Fibroblast of skin of back (primary cell): ENCODE results near the gene OBSCN.
"Not testable (repeated sequence)": the region's sequence is repeated elsewhere in the genome, so short reads cannot be mapped to it uniquely, and the experiment has no call there.

Source experiments
- DNase-seq: peaks from one replicate; pipeline ENCODE4 v3.0.0-alpha.2; 2013

The OBSCN gene

GRCh38 chr1:228228601-228229074 lies 20.8 kb downstream of the OBSCN start:
- peak; percentile 88 for DNase-seq

- DNase-seq, result no peak
These were observed 23.3 kb downstream of the OBSCN start for GRCh38 chr1:228231189-228231588.

GRCh38 chr1:228233136-228233535 lies 25.3 kb downstream of the OBSCN start:
- DNase-seq, result no peak

GRCh38 chr1:228234921-228235320 lies 27.1 kb downstream of the OBSCN start:
- no peak for DNase-seq

- DNase-seq, result peak; percentile 33
These were observed 28.9 kb downstream of the OBSCN start for GRCh38 chr1:228236744-228237143.

GRCh38 chr1:228238007-228238406 lies 30.2 kb downstream of the OBSCN start:
- no peak for DNase-seq

- DNase-seq, result no peak
These were observed 30.6 kb downstream of the OBSCN start for GRCh38 chr1:228238461-228238860.

- DNase-seq, result no peak
These were observed 32.8 kb downstream of the OBSCN start for GRCh38 chr1:228240411-228241240.

- DNase-seq, result no peak
These were observed 33.4 kb downstream of the OBSCN start for GRCh38 chr1:228241259-228241658.

- no peak for DNase-seq
These were observed 34.6 kb downstream of the OBSCN start for GRCh38 chr1:228242409-228242808.

- DNase-seq, result no peak
These were observed 35.2 kb downstream of the OBSCN start for GRCh38 chr1:228243093-228243492.

GRCh38 chr1:228243989-228244388 lies 36.1 kb downstream of the OBSCN start:
- not testable (repeated sequence) for DNase-seq

GRCh38 chr1:228245111-228245510 lies 37.3 kb downstream of the OBSCN start:
- no peak for DNase-seq

- DNase-seq, result no peak
These were observed 38.5 kb downstream of the OBSCN start for GRCh38 chr1:228246216-228246900.

GRCh38 chr1:228249513-228250305 lies 41.9 kb downstream of the OBSCN start:
- no peak for DNase-seq

- not testable (repeated sequence) for DNase-seq
These were observed 44.6 kb downstream of the OBSCN start for GRCh38 chr1:228252476-228252875.

- no peak for DNase-seq
These were observed 49.0 kb downstream of the OBSCN start for GRCh38 chr1:228256626-228257375.

- no peak for DNase-seq
These were observed 50.6 kb downstream of the OBSCN start for GRCh38 chr1:228258486-228258885.

- DNase-seq, result no peak
These were observed 51.6 kb downstream of the OBSCN start for GRCh38 chr1:228259368-228259894.

GRCh38 chr1:228259951-228260350 lies 52.1 kb downstream of the OBSCN start:
- DNase-seq, result no peak

GRCh38 chr1:228261706-228262105 lies 53.9 kb downstream of the OBSCN start:
- DNase-seq, result no peak

GRCh38 chr1:228262475-228262874 lies 54.6 kb downstream of the OBSCN start:
- no peak for DNase-seq
